Suppressor macrophage treated with lipopolysaccharide for 4 hours (primary cell): Measurements from ENCODE around the gene CACNA1E.

Experiments
- DNase-seq: peaks from one replicate; pipeline ENCODE4 v3.0.0-alpha.2; 2020

CACNA1E gene

DNA sequence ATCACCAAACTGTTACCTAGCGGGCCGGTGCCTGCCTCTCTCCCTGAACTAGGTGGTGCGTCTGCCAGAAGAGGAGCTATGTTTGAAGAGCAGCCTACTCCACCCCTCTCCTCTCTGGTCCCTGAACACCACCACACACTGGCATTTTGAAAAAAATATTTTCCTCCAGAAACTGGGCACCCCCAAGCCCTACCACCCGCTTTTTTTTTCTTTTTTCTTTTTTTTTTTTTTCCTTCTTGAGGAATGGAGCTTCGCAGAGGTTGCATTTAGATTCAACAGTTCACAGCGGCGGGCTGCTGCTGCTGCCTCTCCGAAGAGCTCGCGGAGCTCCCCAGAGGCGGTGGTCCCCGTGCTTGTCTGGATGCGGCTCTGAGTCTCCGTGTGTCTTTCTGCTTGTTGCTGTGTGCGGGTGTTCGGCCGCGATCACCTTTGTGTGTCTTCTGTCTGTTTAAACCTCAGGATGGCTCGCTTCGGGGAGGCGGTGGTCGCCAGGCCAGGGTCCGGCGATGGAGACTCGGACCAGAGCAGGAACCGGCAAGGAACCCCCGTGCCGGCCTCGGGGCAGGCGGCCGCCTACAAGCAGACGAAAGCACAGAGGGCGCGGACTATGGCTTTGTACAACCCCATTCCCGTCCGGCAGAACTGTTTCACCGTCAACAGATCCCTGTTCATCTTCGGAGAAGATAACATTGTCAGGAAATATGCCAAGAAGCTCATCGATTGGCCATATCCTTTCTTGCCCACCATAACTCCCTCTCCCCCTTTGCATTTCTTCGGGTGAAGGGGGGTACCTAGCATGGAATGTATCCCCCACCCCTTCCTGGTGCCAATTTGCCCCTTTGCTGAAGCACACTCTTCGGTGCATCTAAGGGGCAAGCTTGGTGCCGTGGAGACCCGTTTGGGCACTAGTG is at the start of gene CACNA1E:
Gene CACNA1E, plus strand, starts transcription at position 233 of the 911 bp plus-strand sequence. Its CDS starts 228 bp downstream, at position 461.
- DNase-seq: no peak

DNA sequence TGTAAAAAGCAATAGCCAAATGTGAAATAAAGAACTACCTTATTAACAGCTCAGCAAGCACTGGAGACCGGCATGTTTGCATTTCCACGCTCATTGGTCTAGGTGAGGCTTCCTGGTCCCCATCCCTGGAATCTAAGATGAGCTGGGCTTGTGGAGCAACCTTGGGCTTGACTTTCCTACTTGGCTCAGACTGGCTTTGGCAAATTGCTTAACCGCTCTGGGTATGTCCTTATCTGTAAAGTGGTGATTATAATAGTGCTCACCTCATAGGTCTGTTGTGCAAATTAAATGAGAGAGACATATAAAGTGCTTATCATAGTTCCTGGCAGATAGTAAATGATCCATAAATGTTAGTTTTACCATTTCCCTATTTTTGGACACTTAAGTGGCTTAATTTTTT is 49.4 kb upstream of the CACNA1E start:
- no peak for DNase-seq

DNA sequence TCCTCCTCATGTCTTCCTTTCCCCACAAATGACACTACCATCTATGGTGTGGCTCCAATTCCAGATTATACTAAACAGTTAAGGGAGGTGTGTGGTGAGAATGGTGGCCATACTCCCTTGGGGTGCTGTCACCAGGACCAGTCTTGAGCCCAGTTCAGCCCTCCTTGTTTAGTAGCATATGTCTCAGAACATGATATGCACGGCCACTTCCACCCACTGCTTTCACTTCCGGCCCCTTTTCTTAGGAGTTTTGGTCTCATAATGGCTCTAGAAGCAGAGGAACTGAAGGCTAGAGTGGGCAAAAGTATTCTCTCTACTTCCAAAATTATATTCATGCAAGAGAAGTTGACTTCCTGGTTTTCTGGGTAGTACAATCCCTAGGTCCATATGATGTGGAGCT is 45.3 kb upstream of the CACNA1E start:
- DNase-seq: no peak

DNA sequence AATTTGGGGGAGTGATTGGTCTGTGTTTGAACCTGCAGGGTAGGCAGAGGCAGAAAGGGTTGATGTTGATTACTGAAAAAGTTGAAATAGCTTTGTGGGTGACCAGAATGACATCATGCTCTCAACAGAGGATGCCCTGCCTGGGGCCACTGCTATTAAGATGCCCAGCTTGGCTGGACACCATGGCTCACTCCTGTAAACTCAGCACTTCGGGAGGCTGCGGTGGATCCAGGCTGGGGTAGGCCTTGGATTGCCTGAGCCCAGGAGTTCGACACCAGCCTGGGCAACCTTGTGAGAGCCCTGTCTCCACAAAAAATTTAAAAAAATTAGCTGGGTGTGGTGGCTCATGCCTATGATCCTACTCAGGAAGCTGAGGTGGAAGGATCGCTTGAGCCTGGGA is 42.8 kb upstream of the CACNA1E start:
- no peak for DNase-seq

DNA sequence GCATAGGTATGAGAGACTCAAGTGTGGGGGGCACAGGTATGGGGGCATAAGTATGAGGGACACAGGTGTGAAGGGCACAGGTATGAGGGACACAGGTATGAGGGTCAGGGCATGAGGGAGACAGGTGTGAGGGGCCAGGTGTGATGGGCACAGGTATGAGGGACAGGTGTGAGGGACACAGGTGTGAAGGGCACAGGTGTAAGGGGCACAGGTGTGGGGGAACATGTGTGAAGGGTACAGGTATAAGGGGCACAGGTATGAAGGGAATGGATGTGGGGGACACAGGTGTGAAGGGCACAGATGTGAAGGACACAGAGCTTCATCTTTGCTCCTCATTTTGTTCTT is 41.2 kb upstream of the CACNA1E start:
- DNase-seq: no peak

DNA sequence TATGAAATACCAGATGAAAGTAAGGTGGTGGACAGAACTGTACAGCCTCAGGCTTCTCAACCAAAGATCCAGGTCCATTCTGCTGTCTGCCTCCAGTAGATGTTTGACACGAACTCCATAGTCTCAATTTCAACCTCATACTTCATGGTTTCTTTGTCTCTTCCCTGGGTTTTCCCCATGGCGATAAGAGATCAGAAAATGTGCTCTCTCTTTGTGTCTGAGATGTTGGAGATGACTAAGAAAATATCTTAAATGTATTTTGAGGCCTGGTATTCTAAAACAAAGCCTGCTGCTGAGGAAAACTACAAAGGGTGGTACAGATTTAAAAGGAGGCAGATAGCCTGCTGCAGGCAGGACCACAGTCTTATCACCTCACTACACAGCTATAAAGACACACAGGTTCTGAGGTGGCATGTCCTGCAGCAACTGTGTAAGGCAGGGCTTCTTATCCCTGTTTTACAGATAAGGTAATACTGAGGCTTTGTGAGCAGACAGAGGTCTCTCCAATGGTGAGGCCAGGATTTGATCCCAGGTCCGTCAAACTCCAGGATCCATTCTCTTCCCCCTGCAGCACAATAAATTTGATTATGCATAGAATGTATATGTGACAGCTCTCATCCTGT is 40.0 kb upstream of the CACNA1E start:
- DNase-seq: no peak

DNA sequence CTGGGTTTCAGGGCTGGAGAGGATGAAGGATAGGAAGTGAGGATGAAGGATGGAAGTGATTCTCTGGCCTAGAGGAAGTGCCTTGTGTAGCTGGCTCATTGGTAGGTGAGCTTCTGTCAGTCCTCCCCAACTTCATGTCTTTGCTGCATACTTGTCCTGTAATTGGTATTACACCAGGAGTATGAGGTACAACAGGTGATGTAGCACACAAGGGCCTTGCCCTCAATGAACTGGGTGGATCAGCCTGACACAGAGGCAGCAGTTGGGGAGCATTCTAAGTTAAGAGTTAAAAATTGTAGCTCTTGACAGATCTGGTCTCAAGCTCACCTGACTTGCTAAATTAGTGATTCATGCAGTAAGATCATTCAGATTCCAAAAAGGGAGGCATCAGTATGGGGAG is 37.9 kb upstream of the CACNA1E start:
- no peak for DNase-seq

DNA sequence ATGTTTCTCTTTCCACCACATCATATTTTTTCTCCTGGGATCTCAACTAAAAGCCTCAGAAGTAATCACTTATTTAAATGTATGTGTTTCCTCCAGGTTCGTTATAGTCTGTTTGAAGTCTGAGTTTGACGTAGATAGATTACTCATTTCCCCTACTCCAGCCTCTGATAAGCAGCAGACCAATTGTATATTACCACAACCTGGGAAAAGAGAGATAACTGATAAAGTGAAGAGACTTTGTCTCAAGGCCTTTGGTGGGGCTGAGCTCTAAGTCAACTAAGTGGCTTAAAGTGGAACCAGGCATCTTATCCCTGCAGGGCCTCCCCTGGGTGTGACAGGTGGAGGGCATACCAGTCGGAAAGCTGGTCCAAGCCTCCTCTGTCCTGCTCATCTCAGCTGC is 34.9 kb upstream of the CACNA1E start:
- no peak for DNase-seq

DNA sequence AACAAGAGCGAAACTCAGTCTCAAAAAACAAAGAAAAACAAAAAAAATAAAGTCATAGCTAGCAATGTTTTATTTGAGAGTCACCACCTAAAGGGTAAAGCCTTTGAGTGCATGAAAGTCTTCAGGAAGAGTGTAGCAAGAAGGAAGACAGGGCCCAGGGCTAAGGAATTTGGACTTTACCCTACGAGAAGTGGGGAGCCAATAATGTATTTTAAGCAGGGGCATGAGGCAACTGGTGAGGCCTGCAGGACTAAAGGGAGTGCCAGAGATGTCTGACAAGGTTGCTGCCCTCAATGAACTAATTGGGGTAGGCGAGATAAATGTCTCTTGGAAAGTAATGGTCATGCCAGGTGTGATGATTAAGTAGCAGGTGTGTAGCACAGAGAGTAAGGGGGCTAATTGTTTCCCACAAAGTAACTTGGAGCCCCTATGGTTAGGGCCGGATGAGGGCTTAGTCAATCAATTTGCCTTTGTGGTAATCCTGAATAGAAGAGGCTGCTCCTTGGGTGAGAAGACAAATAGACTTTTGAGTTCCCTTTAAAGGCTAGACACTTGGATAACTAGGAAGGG is 31.6 kb upstream of the CACNA1E start:
- DNase-seq: no peak

DNA sequence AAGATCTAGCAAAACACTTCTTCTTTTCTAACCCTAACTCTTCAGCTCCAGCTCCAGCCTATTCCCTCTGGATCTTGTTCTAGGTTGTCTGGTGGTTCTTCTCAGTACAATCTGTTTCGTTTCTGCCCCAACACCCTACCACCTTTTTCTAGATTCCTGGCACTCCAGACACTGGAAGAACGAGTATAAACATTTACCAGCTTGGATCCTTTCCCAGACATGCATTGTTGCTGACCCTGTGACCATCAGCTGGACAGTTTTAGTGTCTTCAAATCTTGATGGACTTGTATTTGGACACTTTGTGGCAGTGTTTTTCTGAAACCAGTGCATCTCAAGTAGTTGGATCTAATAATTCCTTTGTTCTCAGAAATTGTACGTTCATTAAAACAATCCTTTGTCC is 30.6 kb upstream of the CACNA1E start:
- DNase-seq: no peak

DNA sequence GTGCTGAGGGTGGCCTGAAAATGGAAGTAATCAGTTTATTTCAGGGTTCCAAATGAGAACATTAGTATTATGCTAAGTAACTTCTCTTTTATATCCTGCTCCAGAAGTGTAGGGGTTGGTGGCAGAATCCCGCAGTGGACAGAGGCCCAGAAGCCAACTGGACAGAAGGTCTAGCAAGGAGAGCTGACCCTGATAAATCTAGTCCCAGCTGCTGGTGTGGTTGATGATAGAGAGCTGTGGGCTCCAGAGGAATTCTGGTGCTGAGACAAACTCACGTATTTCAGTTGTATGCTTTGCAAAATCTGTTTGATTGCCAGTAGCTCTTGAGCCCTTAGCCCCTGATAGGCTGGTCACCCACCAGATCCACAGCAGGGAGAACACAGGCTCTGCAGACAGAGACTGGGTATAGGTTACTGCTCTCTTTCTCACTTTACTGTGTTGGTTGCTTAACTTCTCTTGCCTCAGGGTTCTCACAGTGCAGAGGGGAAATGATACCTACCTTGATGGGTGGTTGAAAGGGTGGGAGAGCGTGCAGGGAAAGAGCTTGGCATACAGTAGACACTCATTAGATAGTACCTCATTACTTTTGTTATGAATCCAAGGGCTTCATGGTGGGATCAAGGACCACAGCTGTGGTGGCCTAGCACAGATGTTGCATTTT is 29.6 kb upstream of the CACNA1E start:
- DNase-seq: no peak

DNA sequence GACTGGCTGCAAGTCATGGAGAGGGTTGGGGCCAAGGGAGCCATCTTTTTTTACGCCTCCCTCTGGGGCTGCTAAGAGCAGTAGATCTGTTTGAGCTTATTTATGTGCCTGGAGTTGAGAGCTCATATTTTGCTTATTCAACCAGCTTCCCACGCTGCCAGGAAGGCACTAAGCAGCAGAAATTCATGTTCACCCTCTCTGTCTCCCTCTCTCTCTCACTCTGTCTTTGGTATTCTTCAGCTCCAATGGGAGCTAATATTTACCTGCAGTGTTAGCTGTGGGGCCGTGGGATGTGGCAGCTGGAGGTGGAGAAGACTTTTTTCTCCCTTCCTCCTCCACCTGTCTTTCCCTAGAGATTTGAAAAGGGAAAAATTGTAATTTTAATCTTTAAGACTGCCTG is 26.8 kb upstream of the CACNA1E start:
- DNase-seq: no peak

DNA sequence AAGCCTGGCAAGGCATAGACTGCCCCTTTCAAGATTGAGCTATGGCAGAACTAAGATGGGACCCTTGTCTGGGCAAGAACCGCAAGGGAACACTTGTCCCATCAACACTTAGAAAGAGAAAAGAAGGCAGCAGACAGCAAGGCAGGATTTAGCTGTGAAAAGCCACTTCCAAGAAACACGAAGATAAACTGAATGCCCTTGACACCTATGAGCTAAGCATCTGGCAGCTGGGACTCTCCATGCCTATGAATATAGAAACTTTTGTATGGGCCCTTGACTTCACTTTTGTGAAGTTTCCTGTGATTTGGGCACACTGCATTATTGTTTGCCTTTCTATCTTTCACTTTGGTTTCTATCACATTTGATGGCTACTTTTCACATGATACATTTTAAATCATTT is 24.9 kb upstream of the CACNA1E start:
- no peak for DNase-seq

DNA sequence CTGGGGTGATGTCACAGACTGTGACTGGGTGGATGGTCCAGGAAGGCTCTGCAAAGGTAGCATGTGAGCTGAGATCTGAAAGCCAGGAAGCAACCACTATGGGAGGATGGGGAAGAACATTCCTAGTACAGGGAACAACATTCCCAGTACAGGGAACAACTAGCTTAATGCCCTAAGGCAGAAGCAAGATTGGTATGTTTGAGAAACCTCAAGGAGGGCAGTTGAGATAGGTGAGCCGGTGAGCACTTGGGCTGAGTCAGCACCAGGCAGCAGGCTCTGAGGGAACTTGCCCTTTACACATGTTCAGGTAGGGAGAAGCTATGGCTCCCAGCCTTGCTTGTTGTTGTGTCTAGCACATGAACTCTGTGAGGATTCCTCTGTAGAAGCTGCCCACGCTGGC is 24.2 kb upstream of the CACNA1E start:
- DNase-seq: no peak

DNA sequence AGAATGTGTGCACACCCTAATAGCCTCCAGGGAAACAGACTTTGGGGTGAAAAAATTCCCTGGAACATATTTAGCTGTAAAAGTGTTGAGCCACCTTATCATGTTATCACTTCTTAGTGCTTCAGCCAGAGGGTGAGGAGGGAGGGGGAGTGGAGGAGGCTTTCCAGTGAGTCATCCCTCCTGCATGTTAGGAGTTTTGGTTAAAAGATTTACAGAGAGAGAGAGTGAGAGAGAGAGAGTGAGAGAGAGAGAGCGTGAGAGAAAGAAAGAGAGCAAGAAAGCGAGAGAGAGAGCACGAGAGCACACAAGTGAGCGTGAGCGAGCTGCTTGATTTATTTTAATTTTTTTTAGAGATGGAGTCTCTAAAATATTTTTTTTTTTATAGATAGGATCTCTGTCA is 13.5 kb upstream of the CACNA1E start:
- DNase-seq: no peak

DNA sequence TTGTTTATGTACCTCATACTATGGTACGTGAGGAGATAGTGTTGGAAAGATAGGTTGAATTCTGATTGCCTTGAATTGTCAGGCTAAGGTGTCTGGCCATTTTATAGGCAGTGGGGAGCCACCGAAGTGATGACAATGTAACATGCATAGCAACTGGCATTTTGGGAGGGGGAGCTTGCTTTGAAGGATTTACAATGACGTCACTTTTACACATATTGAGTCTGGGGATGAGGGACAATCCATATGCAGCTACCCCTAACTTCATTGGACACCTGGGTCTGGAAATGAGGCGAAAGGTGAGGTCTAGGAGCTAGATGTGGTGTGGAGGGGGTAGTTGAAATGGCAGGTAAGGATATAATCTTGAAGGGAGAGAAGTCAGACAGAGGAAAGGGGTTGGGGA is 7.7 kb upstream of the CACNA1E start:
- DNase-seq: no peak

DNA sequence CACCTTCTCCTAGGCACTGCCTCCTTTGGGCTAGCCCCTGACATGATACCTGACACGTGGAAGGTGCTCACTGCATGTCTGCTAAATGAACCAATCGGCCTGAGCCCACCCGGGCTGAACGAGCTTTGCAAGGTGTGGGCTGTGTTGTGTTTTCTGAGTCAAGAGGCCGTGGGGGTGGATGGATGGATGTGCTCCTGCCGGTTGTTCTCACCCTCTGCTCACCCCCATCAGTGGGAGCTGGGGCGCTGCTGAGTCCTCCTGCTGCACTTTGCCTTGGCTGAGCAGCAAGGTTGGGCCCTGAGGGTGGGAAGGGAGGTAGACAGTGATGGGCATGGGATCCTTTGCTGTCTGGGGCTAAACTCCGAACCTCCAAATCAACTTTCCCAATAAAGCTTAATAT is 6.7 kb upstream of the CACNA1E start:
- DNase-seq: no peak

DNA sequence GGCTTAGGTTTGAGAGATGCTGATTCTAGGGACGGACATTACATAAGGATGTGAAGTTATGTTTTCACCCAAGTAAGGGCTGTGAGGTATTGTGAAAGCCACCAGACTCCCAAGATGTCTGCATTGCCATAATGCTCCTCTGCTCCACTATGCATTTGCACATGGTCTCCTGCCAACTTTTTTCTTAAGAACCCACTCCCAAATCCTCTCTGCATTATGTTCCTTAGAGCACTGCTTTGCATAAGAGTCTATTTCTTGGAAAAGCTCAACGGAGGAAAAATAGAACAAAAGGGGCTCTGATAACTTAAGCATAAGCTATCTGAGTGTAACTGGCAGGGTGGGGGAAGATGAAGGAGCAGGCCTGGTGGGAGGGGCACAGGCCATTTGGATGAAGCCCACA is 5.0 kb upstream of the CACNA1E start:
- no peak for DNase-seq

DNA sequence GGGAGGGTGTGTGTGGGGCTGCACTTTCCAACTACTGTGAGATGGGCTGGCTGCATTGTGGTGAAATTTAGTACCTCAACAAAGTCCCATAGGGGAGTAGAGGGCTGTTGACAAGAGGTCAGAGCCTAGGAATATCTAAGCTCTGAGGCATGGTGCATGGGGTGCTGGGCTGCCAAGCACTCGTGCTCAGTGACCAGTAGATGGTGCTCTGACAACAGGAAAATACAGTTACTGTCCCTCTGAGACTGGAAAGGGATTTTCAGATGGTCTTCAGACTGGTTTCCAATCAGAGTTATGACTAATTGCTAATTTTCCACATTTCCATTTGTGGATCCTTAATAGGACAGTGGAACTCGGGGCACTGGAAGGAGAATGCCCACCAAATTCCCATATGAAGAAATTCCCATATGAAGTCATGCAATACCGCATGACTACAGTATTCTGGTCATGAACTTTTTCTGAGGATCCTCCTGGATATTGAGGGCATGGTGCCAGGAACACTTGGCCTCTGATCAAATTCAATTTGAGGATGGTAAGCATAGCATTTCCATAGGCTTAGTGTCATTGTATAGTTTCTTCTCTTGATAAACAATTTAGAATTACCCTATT is 4.1 kb upstream of the CACNA1E start:
- DNase-seq: peak; percentile 60

DNA sequence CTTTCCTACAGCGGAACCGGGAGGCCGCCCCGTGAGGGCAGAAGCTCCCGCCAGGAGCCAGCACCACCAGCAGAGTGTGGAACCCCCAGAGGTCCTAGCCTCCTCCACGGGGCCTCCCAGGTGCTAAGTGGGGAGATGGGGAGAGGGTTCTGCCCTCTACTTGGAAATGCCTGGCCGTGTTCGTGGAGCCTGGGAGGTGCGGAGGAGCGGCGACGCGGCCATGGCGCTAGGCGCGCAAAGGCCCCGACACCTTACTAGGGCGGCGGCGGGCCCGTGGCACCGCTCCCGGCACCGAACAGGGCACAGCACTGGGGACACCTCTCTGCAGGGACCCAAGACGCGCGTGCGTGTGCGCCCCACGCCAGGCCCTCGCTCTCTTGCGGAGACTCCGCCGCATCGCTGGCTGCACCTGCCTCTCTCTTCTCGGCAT is 1.3 kb upstream of the CACNA1E start:
- DNase-seq: no peak

DNA sequence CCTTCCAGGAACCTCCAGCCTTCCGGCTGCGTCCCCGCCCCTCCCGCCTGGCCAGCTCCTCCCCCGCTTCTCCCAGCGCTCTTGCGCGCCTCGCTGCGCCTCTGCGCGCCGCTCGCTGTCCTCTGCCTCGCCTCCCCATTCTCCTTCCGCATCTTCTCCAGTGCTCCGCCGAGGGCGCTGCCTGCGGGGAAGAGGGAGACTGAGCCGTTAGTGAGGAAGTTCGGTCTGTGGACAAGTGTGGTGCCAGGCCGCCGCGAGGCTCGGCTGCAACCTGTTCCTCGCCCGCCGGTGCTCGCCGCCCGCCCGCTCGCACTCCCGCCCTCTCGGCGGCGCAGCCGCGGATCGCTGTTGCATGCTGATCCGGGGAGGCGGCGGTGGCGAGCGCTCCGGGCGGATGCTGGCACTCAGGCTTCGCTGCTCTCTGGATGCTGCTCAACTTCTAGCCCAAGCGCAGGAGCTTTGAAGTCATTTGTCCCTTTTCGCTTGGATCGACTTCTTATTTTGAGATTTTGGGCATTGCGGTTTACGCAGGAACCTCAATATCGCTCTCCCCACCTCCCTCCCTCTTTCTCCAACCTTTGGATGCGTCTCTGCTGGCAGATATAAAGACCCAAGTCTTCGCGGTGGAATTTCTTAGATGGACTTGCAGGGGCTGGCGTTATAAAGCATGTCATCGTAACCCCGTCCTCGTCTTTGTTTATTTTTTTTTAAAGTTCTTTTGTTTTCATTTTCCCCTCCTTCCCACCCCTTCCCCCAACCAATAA is 614 bp upstream of the CACNA1E start:
- DNase-seq: peak; percentile 16

DNA sequence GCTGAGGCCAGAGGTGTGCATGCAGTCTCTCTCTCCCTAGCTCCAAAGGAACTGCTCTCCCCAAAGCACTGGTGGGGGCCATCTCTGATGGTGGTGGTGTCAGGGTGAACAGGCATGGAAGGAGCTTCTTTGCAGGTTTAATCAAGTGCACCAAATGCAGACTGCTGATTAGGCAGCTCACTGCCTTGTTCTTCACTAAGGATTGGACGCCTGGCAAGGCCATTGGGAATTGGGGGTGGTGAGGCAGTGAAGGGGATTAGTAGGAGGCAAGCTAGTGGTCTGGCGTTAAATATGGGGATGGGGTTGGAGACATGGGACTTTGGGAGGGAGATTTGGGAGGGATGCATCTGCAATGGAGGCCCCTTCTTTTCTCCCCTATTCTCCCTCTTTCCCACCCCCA is 1.5 kb downstream of the CACNA1E start:
- no peak for DNase-seq
